Stimulated activated naive CD8-positive, alpha-beta T cell treated with anti-CD3 and anti-CD28 coated beads, Interleukin-15, Interleukin-2, amounts not matched to agents 100 U/mL and 50 U/mL, for 24 hours (primary cell): Measurements from ENCODE around the gene ASCL2.

Experiments used
- ATAC-seq: fragments of 150-1000 bp; cut with Tn5 transposase; one replicate; pipeline ENCODE4 v1.10.0; 2021
- DNase-seq: peaks from one replicate; pipeline ENCODE4 v3.0.0; 2021

ASCL2 gene

GRCh38 chr11:2272228-2272945 is 2.0 kb upstream of the ASCL2 start:
- DNase-seq (no peak), ATAC-seq (no peak)

- no peak for DNase-seq
- no peak for ATAC-seq
Observed at GRCh38 chr11:2271327-2272227, 1.2 kb upstream of the ASCL2 start.

GRCh38 chr11:2271077-2271326 is 614 bp upstream of the ASCL2 start:
- DNase-seq = peak; percentile 43
- no peak for ATAC-seq

GRCh38 chr11:2269601-2270321 is 627 bp downstream of the ASCL2 start:
- ATAC-seq (peak; percentile 17), DNase-seq (peak; percentile 44)

GRCh38 chr11:2268729-2269600 is 1.4 kb downstream of the ASCL2 start:
- ATAC-seq = peak; percentile 77
- DNase-seq = peak; percentile 85

GRCh38 chr11:2267851-2268728 is 2.3 kb downstream of the ASCL2 start:
- ATAC-seq = no peak
- DNase-seq = no peak

GRCh38 chr11:2267306-2267850 is 3.0 kb downstream of the ASCL2 start:
- ATAC-seq (no peak), DNase-seq (no peak)

GRCh38 chr11:2266586-2267305 is 3.6 kb downstream of the ASCL2 start:
- no peak for ATAC-seq
- DNase-seq = no peak

GRCh38 chr11:2265854-2266585 is 4.4 kb downstream of the ASCL2 start:
- ATAC-seq = no peak
- no peak for DNase-seq

- ATAC-seq (peak; percentile 14), DNase-seq (no peak)
Observed at GRCh38 chr11:2265396-2265795, 5.0 kb downstream of the ASCL2 start.

GRCh38 chr11:2264366-2265053 is 5.9 kb downstream of the ASCL2 start:
- DNase-seq (no peak), ATAC-seq (no peak)

GRCh38 chr11:2263724-2264360 is 6.5 kb downstream of the ASCL2 start:
- ATAC-seq (no peak), DNase-seq (no peak)

- ATAC-seq = no peak
- DNase-seq = no peak
Observed at GRCh38 chr11:2263071-2263565, 7.3 kb downstream of the ASCL2 start.

GRCh38 chr11:2262301-2263070 is 7.9 kb downstream of the ASCL2 start:
- DNase-seq = no peak

GRCh38 chr11:2261436-2262230 is 8.8 kb downstream of the ASCL2 start:
- no peak for ATAC-seq
- DNase-seq = no peak

More at GRCh38 chr11:2262301-2263070, 7.9 kb downstream of the ASCL2 start:
- no peak for ATAC-seq
